Left lobe of liver (tissue), 2 donors: ENCODE results near the gene DDX5. TPM values are rescaled to one million over a fixed set of nuclear protein-coding genes. Genes with fewer than 3 reads are reported as not detected.

Experiments
- ATAC-seq: fragments of 200-7000 bp; cut with Tn5 transposase; one replicate; pipeline ENCODE4 v1.9.1; 2020; ENCODE audit warnings: mild to moderate bottlenecking, moderate library complexity
- DNase-seq: peaks from one replicate; pipeline ENCODE4 v3.0.0-alpha.2; 2020; ENCODE audit warnings: low spot score
- total RNA-seq: library from RNA; stranded (reverse); gene quantifications from one replicate; pipeline ENCODE4 v1.2.1, GENCODE V29; 2021
- donor health status: DM: no; HTN: no; CAD: no; lungs with moderate emphysema.
- donor health status: DM: no; HTN: yes; CAD: no.

DDX5 gene
- total RNA-seq = 245 TPM

DNA sequence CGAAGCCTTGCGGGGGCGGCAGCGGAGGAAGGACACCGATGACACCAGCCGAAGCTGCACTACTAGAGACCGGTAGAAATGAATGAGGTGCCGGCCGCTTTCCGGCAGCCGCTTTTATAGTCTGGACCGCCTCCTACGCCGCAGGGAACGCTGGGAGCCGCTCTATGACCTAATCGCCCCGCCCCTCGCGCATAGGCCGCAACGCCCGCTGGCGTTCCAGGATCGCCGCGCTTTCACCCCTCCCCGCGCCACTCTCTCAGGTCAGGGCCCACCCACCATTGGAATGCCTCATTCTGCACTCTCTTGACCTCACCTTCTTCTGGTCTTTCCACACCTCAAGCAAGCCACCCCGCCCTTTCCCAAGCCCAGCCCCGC is at the start of gene DDX5:
Gene DDX5, minus strand, starts transcription at position 89 of the 375 bp plus-strand sequence. CDS start 170 bp downstream, outside the sequence.
- DNase-seq = peak; percentile 97
- peak; percentile 80 for ATAC-seq

- DNase-seq (no peak), ATAC-seq (no peak)
Observed at GRCh38 chr17:64555281-64555680, 49.2 kb upstream of the DDX5 start.

- no peak for ATAC-seq
- no peak for DNase-seq
Observed at GRCh38 chr17:64554028-64554637, 48.0 kb upstream of the DDX5 start.

GRCh38 chr17:64551461-64551860 is 45.4 kb upstream of the DDX5 start:
- ATAC-seq (no peak), DNase-seq (no peak)

GRCh38 chr17:64547319-64547718 is 41.2 kb upstream of the DDX5 start:
- ATAC-seq (no peak), DNase-seq (no peak)

- DNase-seq = no peak
- ATAC-seq = no peak
Observed at GRCh38 chr17:64546716-64547115, 40.6 kb upstream of the DDX5 start.

DNA sequence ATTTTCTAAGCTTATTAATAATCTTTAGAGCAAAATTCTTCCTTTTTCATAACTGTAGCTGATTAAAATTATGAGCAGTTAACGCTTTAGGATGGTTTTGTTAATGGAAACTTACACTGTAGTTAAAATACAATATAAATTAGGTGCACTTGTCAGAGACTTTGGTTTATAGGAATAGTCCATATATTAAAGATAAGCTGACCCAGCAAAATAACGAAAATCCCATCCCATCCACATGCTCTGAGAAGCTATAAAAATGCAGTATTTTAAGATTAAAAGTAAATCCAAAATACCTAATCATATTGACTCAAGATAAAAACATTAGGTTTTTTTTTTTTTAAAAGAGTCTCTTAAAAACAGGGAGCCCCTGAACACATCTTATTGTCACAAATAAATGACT is 38.7 kb upstream of the DDX5 start:
- DNase-seq = no peak
- no peak for ATAC-seq

- DNase-seq = no peak
- no peak for ATAC-seq
Observed at GRCh38 chr17:64540118-64540776, 34.2 kb upstream of the DDX5 start.

- no peak for ATAC-seq
Observed at GRCh38 chr17:64538508-64539130, 32.5 kb upstream of the DDX5 start.

DNA sequence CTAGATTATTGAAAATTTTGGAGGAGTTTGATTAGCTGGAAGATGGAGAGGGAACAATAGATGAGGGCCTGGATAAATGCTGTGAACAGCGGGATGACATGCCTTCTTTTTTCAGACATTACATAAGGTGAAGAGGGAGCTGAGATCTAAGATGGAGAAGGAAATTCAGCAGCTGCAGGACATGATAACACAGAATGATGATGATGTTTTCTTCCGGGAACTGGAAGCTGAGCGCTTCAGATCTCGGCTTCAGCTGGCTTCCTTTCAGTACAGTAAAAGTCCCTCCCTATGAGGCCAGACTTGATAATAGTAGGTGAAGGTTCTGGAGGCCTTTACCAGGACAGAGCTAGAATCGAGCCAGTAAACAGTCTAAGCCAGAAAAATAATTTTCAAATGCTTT is 31.4 kb upstream of the DDX5 start:
- peak; percentile 38 for ATAC-seq
- DNase-seq = no peak

More at GRCh38 chr17:64538508-64539130, 32.5 kb upstream of the DDX5 start:
- DNase-seq = no peak

DNA sequence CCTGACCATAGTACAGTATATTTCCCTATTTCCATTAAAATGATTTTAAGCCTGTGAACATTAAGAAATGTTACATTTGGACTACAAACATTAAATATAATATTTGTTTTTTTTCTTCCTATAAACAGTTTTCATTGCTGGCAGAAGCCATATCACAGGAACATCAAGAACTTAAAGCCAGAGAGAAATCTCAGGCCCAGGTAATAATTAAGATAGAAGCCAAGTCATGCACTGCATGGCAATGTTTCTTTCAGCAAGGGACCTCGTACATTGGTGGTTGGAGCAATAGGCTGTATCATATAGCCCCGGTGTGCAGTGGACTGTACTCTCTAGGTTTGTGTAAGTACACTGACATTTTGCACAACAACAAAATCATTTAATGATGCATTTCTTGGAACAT is 30.8 kb upstream of the DDX5 start:
- ATAC-seq = no peak
- no peak for DNase-seq

GRCh38 chr17:64535357-64535756 is 29.3 kb upstream of the DDX5 start:
- ATAC-seq = no peak
- DNase-seq = no peak

DNA sequence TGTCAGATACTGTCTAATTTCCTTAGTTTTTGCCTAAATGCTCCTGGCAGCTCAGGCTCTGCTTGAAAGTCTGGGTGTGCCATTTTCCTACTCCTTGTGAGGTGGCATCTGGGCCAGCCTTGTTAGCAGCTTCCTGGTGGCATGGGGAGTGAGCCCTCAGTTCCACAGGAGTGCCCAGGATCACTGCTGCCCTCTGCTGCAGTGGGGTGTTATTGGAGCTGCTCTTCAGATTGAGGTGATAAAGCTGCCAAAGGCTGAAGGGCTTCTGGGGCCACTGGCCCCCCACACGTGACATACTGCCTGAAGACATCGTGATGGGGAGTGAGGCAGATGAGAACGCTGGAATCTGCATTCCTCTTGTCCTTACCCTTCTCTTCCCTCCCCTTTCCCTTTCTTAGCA is 28.1 kb upstream of the DDX5 start:
- no peak for DNase-seq
- ATAC-seq = peak; percentile 65

DNA sequence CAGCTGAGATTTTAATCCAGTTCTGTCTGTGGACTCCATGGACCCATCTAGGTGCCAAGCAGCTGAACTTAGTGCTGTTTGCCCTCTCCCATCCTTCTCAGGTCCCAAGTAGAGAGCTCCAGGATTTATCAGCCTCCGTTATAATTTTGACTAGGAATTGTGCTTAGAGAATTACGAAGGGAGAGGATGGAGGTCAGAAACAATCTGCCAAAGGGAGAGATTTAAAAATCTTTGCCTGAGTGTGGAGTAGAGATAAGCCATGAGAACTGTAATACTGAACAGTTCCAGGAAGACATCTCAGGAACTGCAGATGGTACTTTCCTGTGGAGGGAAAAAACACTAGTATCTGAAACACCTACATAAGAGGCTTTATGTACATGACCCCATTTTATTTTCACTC is 27.7 kb upstream of the DDX5 start:
- DNase-seq = no peak
- no peak for ATAC-seq

- DNase-seq (no peak), ATAC-seq (no peak)
Observed at GRCh38 chr17:64532409-64532808, 26.3 kb upstream of the DDX5 start.

DNA sequence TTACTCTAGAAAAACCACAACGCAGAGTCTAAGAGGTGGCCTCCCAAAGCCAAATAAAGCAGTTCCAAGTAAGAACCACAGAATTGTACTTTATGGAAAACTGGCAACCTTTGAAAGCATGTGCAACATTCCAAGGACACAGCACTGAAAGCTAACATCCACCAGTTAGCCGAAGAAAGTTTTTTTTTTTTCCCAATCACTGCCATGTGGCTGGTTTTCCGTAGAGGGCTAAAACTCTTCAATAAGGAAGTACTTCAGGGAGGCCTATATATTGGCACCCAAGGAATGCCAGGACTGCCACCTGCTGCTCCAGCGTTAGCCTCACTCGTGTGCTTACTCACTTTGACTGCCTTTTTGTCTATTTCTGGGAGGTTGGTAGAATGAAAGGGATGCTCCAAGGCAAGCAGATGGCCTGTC is 25.9 kb upstream of the DDX5 start:
- DNase-seq (no peak), ATAC-seq (no peak)

- ATAC-seq (no peak), DNase-seq (no peak)
Observed at GRCh38 chr17:64529221-64529620, 23.1 kb upstream of the DDX5 start.

DNA sequence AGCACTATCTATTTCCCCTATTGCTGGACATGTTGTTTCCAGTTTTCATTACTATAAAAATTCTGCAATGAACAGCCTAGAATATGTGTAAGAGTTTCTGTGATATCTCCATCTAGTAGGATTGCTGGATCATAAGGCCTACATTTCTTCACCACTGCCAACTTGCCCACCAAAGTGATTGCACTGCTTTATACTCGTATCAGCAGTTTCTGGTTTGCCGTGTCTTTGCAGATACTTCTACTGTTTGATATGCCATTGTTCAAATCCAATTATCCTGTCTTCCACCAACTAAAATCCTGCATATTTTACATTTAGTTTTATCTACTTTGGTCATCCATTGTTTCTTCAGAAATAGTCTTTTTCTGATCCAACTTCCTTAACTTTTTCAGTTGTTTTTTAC is 21.8 kb upstream of the DDX5 start:
- DNase-seq (no peak), ATAC-seq (no peak)

GRCh38 chr17:64520359-64520758 is 14.3 kb upstream of the DDX5 start:
- ATAC-seq = no peak
- no peak for DNase-seq

GRCh38 chr17:64519601-64520000 is 13.5 kb upstream of the DDX5 start:
- no peak for ATAC-seq
- DNase-seq = no peak

GRCh38 chr17:64515829-64516228 is 9.7 kb upstream of the DDX5 start:
- no peak for ATAC-seq

GRCh38 chr17:64515419-64515818 is 9.3 kb upstream of the DDX5 start:
- DNase-seq (no peak), ATAC-seq (no peak)

More at GRCh38 chr17:64515829-64516228, 9.7 kb upstream of the DDX5 start:
- no peak for DNase-seq
